Measurements from ENCODE around the gene PIGH.
"Not testable (repeated sequence)": the region's sequence is repeated elsewhere in the genome, so short reads cannot be mapped to it uniquely, and the experiment has no call there.

The PIGH gene

DNA sequence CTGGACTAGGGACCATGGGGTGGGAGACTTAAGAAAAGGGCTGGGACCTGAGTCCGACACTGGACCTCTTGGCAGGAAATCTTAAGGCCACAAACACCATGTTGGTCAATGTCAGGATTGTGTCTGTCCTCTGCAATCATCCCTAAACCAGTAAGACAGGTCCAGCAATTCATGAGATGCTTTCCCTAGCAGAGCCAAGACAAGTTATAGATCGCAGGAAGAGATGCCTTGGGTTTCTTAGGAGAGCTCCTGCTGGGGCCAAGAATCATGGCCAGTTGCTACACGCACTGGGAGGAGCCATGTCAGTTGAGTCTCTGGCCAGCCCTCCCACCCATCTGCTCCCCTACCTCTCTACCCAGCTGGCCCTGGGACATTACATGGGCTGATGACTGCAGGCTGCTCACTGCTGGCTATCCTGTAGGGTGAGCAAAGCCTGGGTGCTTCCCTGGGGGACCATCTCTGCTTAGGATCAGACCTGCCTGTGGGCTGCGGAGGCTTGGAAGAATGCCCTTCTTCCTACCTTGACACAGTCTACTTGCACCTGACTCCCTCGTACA, 52.8 kb downstream of the PIGH start:
- no peak overlapping the region for H3K4me3 ChIP-seq (ENCODE audit: control insufficient read depth, low read depth, low read length)
- no peak for DNase-seq (ENCODE audit: low read depth)
- TF ChIP-seq CTCF (conservative IDR thresholded peaks at IDR 0.05; ENCODE audit: control insufficient read depth, insufficient read depth, low read depth, low read length): no peak

- DNase-seq (ENCODE audit: low read depth): no peak
- no peak for TF ChIP-seq CTCF (conservative IDR thresholded peaks at IDR 0.05; ENCODE audit: control insufficient read depth, insufficient read depth, low read depth, low read length)
- H3K4me3 ChIP-seq (ENCODE audit: control insufficient read depth, low read depth, low read length): no peak overlapping the region
Observed at GRCh38 chr14:67544590-67544989, 55.5 kb downstream of the PIGH start.

DNA sequence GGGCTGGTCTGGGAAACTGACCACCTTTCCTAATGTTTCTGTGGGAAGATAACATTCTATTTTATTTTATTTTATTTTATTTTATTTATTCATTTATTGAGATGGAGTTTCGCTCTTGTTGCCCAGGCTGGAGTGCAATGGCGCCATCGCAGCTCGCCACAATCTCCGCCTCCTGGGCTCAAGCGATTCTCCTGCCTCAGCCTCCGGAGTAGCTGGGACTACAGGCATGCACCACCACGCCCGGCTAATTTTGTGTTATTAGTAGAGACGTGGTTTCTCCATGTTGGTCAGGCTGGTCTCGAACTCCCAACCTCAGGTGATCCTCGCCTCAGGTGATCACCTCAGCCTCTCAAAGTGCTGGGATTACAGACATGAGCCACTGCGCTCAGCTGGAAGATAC, 57.4 kb downstream of the PIGH start:
- DNase-seq (ENCODE audit: low read depth); H3K4me3 ChIP-seq (ENCODE audit: control insufficient read depth, low read depth, low read length): not testable (repeated sequence)

- H3K4me3 ChIP-seq (ENCODE audit: control insufficient read depth, low read depth, low read length): no peak overlapping the region
Observed at GRCh38 chr14:67541448-67542387, 58.4 kb downstream of the PIGH start.

More at GRCh38 chr14:67541448-67542387, 58.4 kb downstream of the PIGH start:
- DNase-seq (ENCODE audit: low read depth): no peak
- no peak for TF ChIP-seq CTCF (conservative IDR thresholded peaks at IDR 0.05; ENCODE audit: control insufficient read depth, insufficient read depth, low read depth, low read length)
